ENCODE data around the gene KDM2B.

The KDM2B gene

GRCh38 chr12:121467638-121468498 lies 113.0 kb downstream of the KDM2B start:
- no peak for DNase-seq (ENCODE audit: low read depth)
- H3K4me3 ChIP-seq (ENCODE audit: low read depth, low read length) = peak overlapping the region; percentile 54
- TF ChIP-seq CTCF (IDR thresholded peaks at IDR 0.05; ENCODE audit: low read depth, low read length) (no peak), MAX (IDR thresholded peaks at IDR 0.05; ENCODE audit: low read depth, low read length) (peak; percentile 64; the same call in 1 of the 2 replicates), MYC (IDR thresholded peaks at IDR 0.05; ENCODE audit: low read depth, low read length) (peak; percentile 74), POLR2A (IDR thresholded peaks at IDR 0.05; ENCODE audit: extremely low read depth, insufficient read length) (no peak)

GRCh38 chr12:121466794-121467637 lies 113.8 kb downstream of the KDM2B start:
- peak overlapping the region; percentile 78 for H3K4me3 ChIP-seq (ENCODE audit: low read depth, low read length)
- TF ChIP-seq POLR2A (IDR thresholded peaks at IDR 0.05; ENCODE audit: extremely low read depth, insufficient read length) (peak; percentile 51), CTCF (IDR thresholded peaks at IDR 0.05; ENCODE audit: low read depth, low read length) (no peak)
- peak; percentile 97 for DNase-seq (ENCODE audit: low read depth)

- DNase-seq (ENCODE audit: low read depth) = peak; percentile 72
- TF ChIP-seq MYC (IDR thresholded peaks at IDR 0.05; ENCODE audit: low read depth, low read length) (peak; percentile 43; the same call in 1 of the 2 replicates), MAX (IDR thresholded peaks at IDR 0.05; ENCODE audit: low read depth, low read length) (no peak)
- peak overlapping the region; percentile 78 for H3K4me3 ChIP-seq (ENCODE audit: low read depth, low read length)
Measured at GRCh38 chr12:121465921-121466793, 114.7 kb downstream of the KDM2B start.

GRCh38 chr12:121464331-121464730 lies 116.5 kb downstream of the KDM2B start:
- no peak for TF ChIP-seq POLR2A (IDR thresholded peaks at IDR 0.05; ENCODE audit: extremely low read depth, insufficient read length)
- TF ChIP-seq MAX (IDR thresholded peaks at IDR 0.05; ENCODE audit: low read depth, low read length) = no peak
- DNase-seq (ENCODE audit: low read depth) = no peak
- H3K4me3 ChIP-seq (ENCODE audit: low read depth, low read length) = no peak overlapping the region

- no peak for DNase-seq (ENCODE audit: low read depth)
- TF ChIP-seq POLR2A (IDR thresholded peaks at IDR 0.05; ENCODE audit: extremely low read depth, insufficient read length) (no peak), CTCF (IDR thresholded peaks at IDR 0.05; ENCODE audit: low read depth, low read length) (no peak), MYC (IDR thresholded peaks at IDR 0.05; ENCODE audit: low read depth, low read length) (no peak), MAX (IDR thresholded peaks at IDR 0.05; ENCODE audit: low read depth, low read length) (no peak)
- H3K4me3 ChIP-seq (ENCODE audit: low read depth, low read length) = no peak overlapping the region
Measured at GRCh38 chr12:121461048-121461447, 119.8 kb downstream of the KDM2B start.

- TF ChIP-seq CTCF (IDR thresholded peaks at IDR 0.05; ENCODE audit: low read depth, low read length) (no peak), POLR2A (IDR thresholded peaks at IDR 0.05; ENCODE audit: extremely low read depth, insufficient read length) (no peak), MYC (IDR thresholded peaks at IDR 0.05; ENCODE audit: low read depth, low read length) (no peak), MAX (IDR thresholded peaks at IDR 0.05; ENCODE audit: low read depth, low read length) (no peak)
- no peak overlapping the region for H3K4me3 ChIP-seq (ENCODE audit: low read depth, low read length)
- no peak for DNase-seq (ENCODE audit: low read depth)
Measured at GRCh38 chr12:121456551-121456950, 124.3 kb downstream of the KDM2B start.

All from NB4 (cell line).